CD14-positive monocyte (primary cell): ENCODE measurements around the gene COX6A2. TPM values are rescaled to one million over a fixed set of nuclear protein-coding genes. Genes with fewer than 3 reads are reported as not detected.
A peak's percentile ranks its signal among the peaks of the same experiment; 100 is the strongest.

ENCODE experiments used
- DNase-seq, 3 donors: peaks; one replicate each; pipeline ENCODE4 v3.0.0-alpha.2; 2011 to 2022
- H2AFZ ChIP-seq: 2 replicates; pipeline ENCODE4 v1.6.0; 2012; ENCODE audit warnings: mild to moderate bottlenecking, low read depth, low read length, inconsistent platforms; ENCODE audit not compliant: insufficient read depth, poor library complexity, severe bottlenecking
- H3K27ac ChIP-seq, 2 donors: 1 replicate in 1 of 2; 2 replicates in 1 of 2; pipeline ENCODE4 v1.5.1; 2012 to 2013; ENCODE audit warnings: low read length in 2 of 2, control low read depth in 1 of 2, inconsistent platforms in 1 of 2, low read depth in 1 of 2, mild to moderate bottlenecking in 1 of 2
- H3K27me3 ChIP-seq, 2 donors: one replicate each; pipeline versions ENCODE4 v1.6.0 to v1.6.1; 2011 to 2013; ENCODE audit warnings: low read length in 2 of 2; ENCODE audit not compliant: control insufficient read depth in 2 of 2, insufficient read depth in 2 of 2
- H3K36me3 ChIP-seq, 2 donors: replicated peaks in 1 of 2; 1 replicate in 1 of 2; 2 replicates in 1 of 2; pipeline versions ENCODE4 v1.5.1 to v1.6.1; 2012 to 2013; ENCODE audit warnings: low read length in 2 of 2, control low read depth in 1 of 2, inconsistent platforms in 1 of 2, mild to moderate bottlenecking in 1 of 2; ENCODE audit not compliant: insufficient read depth in 2 of 2, control insufficient read depth in 1 of 2
- H3K4me1 ChIP-seq, 2 donors: 1 replicate in 1 of 2; 2 replicates in 1 of 2; pipeline versions ENCODE4 v1.5.1 to v1.6.1; 2012 to 2013; ENCODE audit warnings: low read length in 2 of 2, control low read depth in 1 of 2, inconsistent platforms in 1 of 2, mild to moderate bottlenecking in 1 of 2, moderate library complexity in 1 of 2; ENCODE audit not compliant: insufficient read depth in 2 of 2, control insufficient read depth in 1 of 2
- H3K4me2 ChIP-seq: replicated peaks from 2 replicates; pipeline ENCODE3; 2012; ENCODE audit warnings: low read length, moderate library complexity, mild to moderate bottlenecking; ENCODE audit not compliant: poor library complexity, severe bottlenecking; ENCODE audit errors: extremely low read depth
- H3K4me3 ChIP-seq, 3 experiments: fragments of 200-600 bp in 1 of 3; sonication (generic) in 1 of 3; replicated peaks in 1 of 3; 1 replicate in 2 of 3; 2 replicates in 1 of 3; pipeline ENCODE4 v1.5.1; 2011 to 2013; ENCODE audit warnings: low read length in 3 of 3, mild to moderate bottlenecking in 3 of 3, control low read depth in 2 of 3, low read depth in 2 of 3, inconsistent platforms in 1 of 3, moderate library complexity in 1 of 3
- H3K79me2 ChIP-seq: 2 replicates; pipeline ENCODE4 v1.6.0; 2012; ENCODE audit warnings: mild to moderate bottlenecking, control low read depth, inconsistent platforms, low read length, moderate library complexity; ENCODE audit not compliant: insufficient read depth
- H3K9ac ChIP-seq: 2 replicates; pipeline ENCODE4 v1.6.0; 2017; ENCODE audit warnings: low read length, mild to moderate bottlenecking; ENCODE audit not compliant: insufficient read depth, poor library complexity, severe bottlenecking
- H3K9me3 ChIP-seq, 2 donors: replicated peaks in 1 of 2; 1 replicate in 1 of 2; 2 replicates in 1 of 2; pipeline versions ENCODE4 v1.5.1 to v1.6.1; 2012 to 2013; ENCODE audit warnings: low read length in 2 of 2, control low read depth in 1 of 2; ENCODE audit not compliant: control insufficient read depth in 1 of 2, insufficient read depth in 1 of 2
- H4K20me1 ChIP-seq: 2 replicates; pipeline ENCODE4 v1.6.0; 2012; ENCODE audit warnings: mild to moderate bottlenecking, low read length, control low read depth, moderate library complexity; ENCODE audit not compliant: insufficient read depth
- H3K27ac Mint-ChIP-seq, 7 donors: one replicate each; pipeline ENCODE4 v1.8.0; 2020; ENCODE audit warnings: mild to moderate bottlenecking in 7 of 7, mixed read lengths in 7 of 7, moderate library complexity in 6 of 7, inconsistent platforms in 2 of 7
- H3K27me3 Mint-ChIP-seq, 3 donors: one replicate each; pipeline ENCODE4 v1.8.0; 2021 to 2022; ENCODE audit warnings: low read depth in 3 of 3, mild to moderate bottlenecking in 3 of 3, mixed read lengths in 3 of 3, moderate library complexity in 3 of 3, inconsistent platforms in 1 of 3
- H3K36me3 Mint-ChIP-seq, 2 donors: one replicate each; pipeline ENCODE4 v1.8.0; 2020; ENCODE audit warnings: mixed read lengths in 2 of 2, inconsistent platforms in 1 of 2, mild to moderate bottlenecking in 1 of 2
- H3K4me1 Mint-ChIP-seq: one replicate; pipeline ENCODE4 v1.8.0; 2020; ENCODE audit warnings: mild to moderate bottlenecking, mixed read lengths
- H3K4me3 Mint-ChIP-seq, 2 donors: one replicate each; pipeline ENCODE4 v1.8.0; 2020; ENCODE audit warnings: mild to moderate bottlenecking in 2 of 2, mixed read lengths in 2 of 2, moderate library complexity in 1 of 2
- H3K9me3 Mint-ChIP-seq, 7 donors: one replicate each; pipeline ENCODE4 v1.8.0; 2020 to 2022; ENCODE audit warnings: mixed read lengths in 7 of 7, mild to moderate bottlenecking in 6 of 7, moderate library complexity in 6 of 7, inconsistent platforms in 2 of 7
- CTCF ChIP-seq: fragments of 200-600 bp; IDR thresholded peaks from one replicate; pipeline ENCODE4 v1.8.0; 2022; ENCODE audit warnings: antibody characterized with exemption, mild to moderate bottlenecking
- WGBS: methylation state at CpG from one replicate; pipeline ENCODE4 v1.1.5; 2013; ENCODE audit warnings: missing lambda C conversion rate; ENCODE audit not compliant: insufficient coverage; 5-methylcytosine and 5-hydroxymethylcytosine counted together
- intact Hi-C, 2 donors: fragments of 100-400 bp; cut with micrococcal nuclease; formaldehyde crosslinking; loops; one replicate each; pipeline versions ENCODE4 v1.15.0 to v1.15.1; 2023
- polyA plus RNA-seq, 3 donors: library from polyadenylated mRNA; depleted of rRNA in 1 of 3; unstranded in 2 of 3; stranded (reverse) in 1 of 3; fragments of 300-500 nt in 2 of 3; fragments of >200 nt in 1 of 3; fragmentation: Illumina TruSeq in 2 of 3; gene quantifications; 1 replicate in 2 of 3; 2 replicates in 1 of 3; pipeline ENCODE4 v1.2.3, GENCODE V29; 2012 to 2021

COX6A2 gene
- polyA plus RNA-seq, 3 donors: not detected

- peak overlapping the region in 1 of 7 donors; percentile 71 for H3K27ac Mint-ChIP-seq
- no peaks in the 10 kb centered on the region for H3K27me3 ChIP-seq
- H3K9me3 ChIP-seq: no peaks in the 10 kb centered on the region
- intact Hi-C loops: no loop called here
- peaks cover 30% of the 10 kb centered on the region for H3K4me1 Mint-ChIP-seq
- peaks cover 34 to 60% of the 10 kb centered on the region in 2 donors for H3K36me3 ChIP-seq
- H3K79me2 ChIP-seq: peaks cover 11% of the 10 kb centered on the region
- H3K4me1 ChIP-seq: peaks cover 9 to 12% of the 10 kb centered on the region in 2 donors
- H3K4me2 ChIP-seq: no peak overlapping the region
- TF ChIP-seq CTCF: no peak
- peaks cover 11% of the 10 kb centered on the region for H4K20me1 ChIP-seq
- H3K4me3 ChIP-seq: no peak overlapping the region
- no peak overlapping the region for H3K27ac ChIP-seq
- peaks cover 0 to 4% (median 2%) of the 10 kb centered on the region in 3 donors for H3K27me3 Mint-ChIP-seq
- H3K9me3 Mint-ChIP-seq: no peaks in the 10 kb centered on the region
- WGBS: 98% methylated on average over 36 of the region's 36 CpGs
- no peak for DNase-seq
- no peak overlapping the region for H3K4me3 Mint-ChIP-seq
- no peak overlapping the region for H2AFZ ChIP-seq
- peaks cover 45 to 60% of the 10 kb centered on the region in 2 donors for H3K36me3 Mint-ChIP-seq
- H3K9ac ChIP-seq: no peak overlapping the region
Observed at GRCh38 chr16:31464348-31464769, 36.2 kb upstream of the COX6A2 start.

- H3K4me1 ChIP-seq: peaks cover 26 to 29% of the 10 kb centered on the region in 2 donors
- peaks cover 37% of the 10 kb centered on the region for H3K4me1 Mint-ChIP-seq
- H3K9me3 ChIP-seq: no peaks in the 10 kb centered on the region
Observed at GRCh38 chr16:31461921-31462804, 34.0 kb upstream of the COX6A2 start.

More at GRCh38 chr16:31461921-31462804, 34.0 kb upstream of the COX6A2 start:
- H3K27ac ChIP-seq: no peak overlapping the region
- H3K4me2 ChIP-seq: no peak overlapping the region
- peaks cover 21% of the 10 kb centered on the region for H4K20me1 ChIP-seq
- WGBS: 98% methylated on average over 29 of the region's 35 CpGs
- DNase-seq: no peak
- H3K27me3 ChIP-seq: no peaks in the 10 kb centered on the region
- Mint-ChIP-seq H3K9me3 (no peaks in the 10 kb centered on the region), H3K27me3 (peaks cover 0 to 4% (median 4%) of the 10 kb centered on the region in 3 donors), H3K4me3 (no peak overlapping the region), H3K27ac (no peak overlapping the region), H3K36me3 (peaks cover 41 to 55% of the 10 kb centered on the region in 2 donors)
- H3K4me3 ChIP-seq: no peak overlapping the region
- H3K36me3 ChIP-seq: peaks cover 34 to 56% of the 10 kb centered on the region in 2 donors
- H3K79me2 ChIP-seq: peaks cover 31% of the 10 kb centered on the region
- no peak for TF ChIP-seq CTCF
- no peak overlapping the region for H2AFZ ChIP-seq
- intact Hi-C loops: no loop called here
- H3K9ac ChIP-seq: no peak overlapping the region
